HepG2 (cell line): ENCODE data around the gene COL18A1. TPM values are rescaled to one million over a fixed set of nuclear protein-coding genes. Genes with fewer than 3 reads are reported as not detected.

Experiments used
- FUBP1 ChIP-seq: sonication (generic); formaldehyde crosslinking; IDR thresholded peaks from 2 replicates; pipeline ENCODE4 v1.5.1; 2020; ENCODE audit warnings: missing genetic modification reagents, mild to moderate bottlenecking, borderline replicate concordance
- GTF3A ChIP-seq: sonication (generic); formaldehyde crosslinking; conservative IDR thresholded peaks from 2 replicates; pipeline ENCODE4 v1.4.0; 2020; ENCODE audit warnings: mild to moderate bottlenecking, missing genetic modification reagents
- HNF1B ChIP-seq: sonication (generic); formaldehyde crosslinking; IDR thresholded peaks from 2 replicates; pipeline ENCODE4 v1.5.1; 2020; ENCODE audit warnings: mild to moderate bottlenecking, moderate library complexity, missing genetic modification reagents
- NCOA1 ChIP-seq: sonication (generic); formaldehyde crosslinking; IDR thresholded peaks from 2 replicates; pipeline ENCODE4 v1.9.0; 2021; ENCODE audit warnings: missing genetic modification reagents
- NFATC3 ChIP-seq: sonication (generic); formaldehyde crosslinking; IDR thresholded peaks from 2 replicates; pipeline ENCODE4 v1.5.1; 2020; ENCODE audit warnings: mild to moderate bottlenecking, missing genetic modification reagents
- RXRB ChIP-seq: IDR thresholded peaks from 2 replicates; pipeline ENCODE4 v1.6.1; 2016; ENCODE audit warnings: borderline replicate concordance, missing genetic modification reagents, missing compliant biosample characterization
- STAT5B ChIP-seq: sonication (generic); formaldehyde crosslinking; IDR thresholded peaks from 2 replicates; pipeline ENCODE4 v1.4.0; 2020; ENCODE audit warnings: missing genetic modification reagents
- STAT6 ChIP-seq: sonication (generic); formaldehyde crosslinking; IDR thresholded peaks from 2 replicates; pipeline ENCODE4 v1.4.0; 2020; ENCODE audit warnings: missing genetic modification reagents, mild to moderate bottlenecking, borderline replicate concordance
- U2AF2 ChIP-seq: fragments of 200-400 bp; formaldehyde crosslinking; IDR thresholded peaks from 2 replicates; pipeline ENCODE4 v1.6.1; 2017; ENCODE audit warnings: low read depth, mild to moderate bottlenecking, low read length
- ZKSCAN8 ChIP-seq: IDR thresholded peaks from 2 replicates; pipeline ENCODE4 v1.6.1; 2016; ENCODE audit warnings: borderline replicate concordance, missing genetic modification reagents, missing compliant biosample characterization
- ZNF142 ChIP-seq: sonication (generic); formaldehyde crosslinking; IDR thresholded peaks from 2 replicates; pipeline ENCODE4 v1.4.0; 2020; ENCODE audit warnings: missing genetic modification reagents
- ZNF484 ChIP-seq: sonication (generic); formaldehyde crosslinking; IDR thresholded peaks from 2 replicates; pipeline ENCODE4 v1.5.1; 2020; ENCODE audit warnings: mild to moderate bottlenecking, low read depth, missing genetic modification reagents, borderline replicate concordance
- ZNF879 ChIP-seq: sonication (generic); formaldehyde crosslinking; IDR thresholded peaks from 2 replicates; pipeline ENCODE4 v1.8.1; 2023; ENCODE audit warnings: missing genetic modification reagents
- polyA plus RNA-seq, 8 experiments: library from polyadenylated mRNA; depleted of rRNA in 3 of 8; stranded (reverse) in 7 of 8; unstranded in 1 of 8; fragments of >200 nt; fragmentation: Illumina TruSeq in 4 of 8; extraction: Trizol in 4 of 8; gene quantifications; 2 replicates each; pipeline versions ENCODE4 v1.2.1 to v1.2.3, GENCODE V29; 2011 to 2016; ENCODE audit warnings: low read depth in 4 of 8, missing spikeins in 1 of 8, mixed read lengths in 1 of 8; ENCODE audit not compliant: insufficient read depth in 1 of 8
- total RNA-seq, 5 experiments: library from RNA; depleted of rRNA; stranded (reverse); fragments of >200 nt; fragmentation: Illumina TruSeq; extraction: Trizol; gene quantifications; 2 replicates each; pipeline ENCODE4 v1.2.3, GENCODE V29; 2016; ENCODE audit warnings: low read depth in 1 of 5

Gene COL18A1
- total and polyA plus RNA-seq, 2 of the 13 experiments (the other 11 are each of a cell fraction or from before 2014, with no cell fraction given), result 79.0 to 102 TPM

- no peak for TF ChIP-seq ZNF142
- 0 out of 2 replicates have a peak, but pooled peaks have one; percentile 30 for TF ChIP-seq FUBP1 (CRISPR knock-in tag)
- TF ChIP-seq HNF1B (CRISPR knock-in tag), result peak; percentile 100
- TF ChIP-seq GTF3A, result no peak
- TF ChIP-seq NCOA1 (CRISPR knock-in tag), result peak; percentile 88
- TF ChIP-seq STAT6 (CRISPR knock-in tag), result peak; percentile 83
- TF ChIP-seq ZNF879, result no peak; the same call in 1 of the 2 replicates
- TF ChIP-seq STAT5B, result no peak
- TF ChIP-seq U2AF2, result no peak
- TF ChIP-seq ZKSCAN8 (CRISPR knock-in tag), result peak; percentile 65; the same call in 1 of the 2 replicates
- peak; percentile 99 for TF ChIP-seq RXRB
- TF ChIP-seq ZNF484, result no peak
- TF ChIP-seq NFATC3 (CRISPR knock-in tag), result no peak
These were observed 64.5 kb downstream of the COL18A1 start (continued) for GRCh38 chr21:45469273-45470086.
